Karpas-422 (cell line): ENCODE measurements around the gene MRPL37. TPM values are rescaled to one million over a fixed set of nuclear protein-coding genes. Genes with fewer than 3 reads are reported as not detected.

ENCODE experiments used
- DNase-seq: peaks from one replicate; pipeline ENCODE4 v3.0.0-alpha.2; 2015
- H2AFZ ChIP-seq: fragments of 200-600 bp; sonication (generic); 2 replicates; pipeline ENCODE4 v1.6.1; 2014; ENCODE audit warnings: antibody characterized with exemption, low read length, mixed read lengths
- H3K27ac ChIP-seq: fragments of 200-600 bp; sonication (generic); 2 replicates; pipeline ENCODE4 v1.5.1; 2014; ENCODE audit warnings: mild to moderate bottlenecking, low read length, moderate library complexity
- H3K27me3 ChIP-seq: fragments of 200-600 bp; sonication (generic); 2 replicates; pipeline ENCODE4 v1.6.1; 2014; ENCODE audit warnings: low read length, mixed read lengths
- H3K36me3 ChIP-seq: fragments of 200-600 bp; sonication (generic); 2 replicates; pipeline ENCODE4 v1.6.1; 2014; ENCODE audit warnings: low read length, mixed read lengths; ENCODE audit not compliant: insufficient read depth
- H3K4me1 ChIP-seq: fragments of 200-600 bp; sonication (generic); 2 replicates; pipeline ENCODE4 v1.6.1; 2014; ENCODE audit warnings: mild to moderate bottlenecking, low read length, mixed read lengths
- H3K4me2 ChIP-seq: fragments of 200-600 bp; sonication (generic); 2 replicates; pipeline ENCODE4 v1.6.1; 2014; ENCODE audit warnings: low read length, low read depth, mild to moderate bottlenecking; ENCODE audit not compliant: poor library complexity, severe bottlenecking
- H3K4me3 ChIP-seq: fragments of 200-600 bp; sonication (generic); 2 replicates; pipeline ENCODE4 v1.5.1; 2014; ENCODE audit warnings: mild to moderate bottlenecking, antibody characterized with exemption, low read length, mixed read lengths
- H3K79me2 ChIP-seq: fragments of 200-600 bp; sonication (generic); 2 replicates; pipeline ENCODE4 v1.6.1; 2014; ENCODE audit warnings: mild to moderate bottlenecking, low read length, mixed read lengths
- H3K9ac ChIP-seq: fragments of 200-600 bp; sonication (generic); 2 replicates; pipeline ENCODE4 v1.6.0; 2014; ENCODE audit warnings: low read length
- H3K9me2 ChIP-seq: fragments of 200-600 bp; sonication (generic), shearing (Covaris generic); replicated peaks from 2 replicates; pipeline ENCODE4 v1.6.0; 2014; ENCODE audit warnings: mild to moderate bottlenecking, low read length, moderate library complexity; ENCODE audit not compliant: insufficient read depth
- H3K9me3 ChIP-seq: fragments of 300-700, 200-600 bp; sonication (generic); 2 replicates; pipeline ENCODE4 v1.6.1; 2014; ENCODE audit warnings: low read length, mixed read lengths
- H4K20me1 ChIP-seq: fragments of 200-600 bp; sonication (generic); 2 replicates; pipeline ENCODE4 v1.6.1; 2014; ENCODE audit warnings: mild to moderate bottlenecking, antibody characterized with exemption, low read length, low read depth; ENCODE audit not compliant: insufficient read depth
- total RNA-seq: library from RNA; depleted of rRNA; stranded (reverse); fragments of >200 nt; shearing (Covaris generic); gene quantifications from 2 replicates; pipeline ENCODE4 v1.2.3, GENCODE V29; 2014; ENCODE audit warnings: low replicate concordance

The MRPL37 gene
- total RNA-seq, 1 experiment from 2014 or later = 80.1 TPM

DNA sequence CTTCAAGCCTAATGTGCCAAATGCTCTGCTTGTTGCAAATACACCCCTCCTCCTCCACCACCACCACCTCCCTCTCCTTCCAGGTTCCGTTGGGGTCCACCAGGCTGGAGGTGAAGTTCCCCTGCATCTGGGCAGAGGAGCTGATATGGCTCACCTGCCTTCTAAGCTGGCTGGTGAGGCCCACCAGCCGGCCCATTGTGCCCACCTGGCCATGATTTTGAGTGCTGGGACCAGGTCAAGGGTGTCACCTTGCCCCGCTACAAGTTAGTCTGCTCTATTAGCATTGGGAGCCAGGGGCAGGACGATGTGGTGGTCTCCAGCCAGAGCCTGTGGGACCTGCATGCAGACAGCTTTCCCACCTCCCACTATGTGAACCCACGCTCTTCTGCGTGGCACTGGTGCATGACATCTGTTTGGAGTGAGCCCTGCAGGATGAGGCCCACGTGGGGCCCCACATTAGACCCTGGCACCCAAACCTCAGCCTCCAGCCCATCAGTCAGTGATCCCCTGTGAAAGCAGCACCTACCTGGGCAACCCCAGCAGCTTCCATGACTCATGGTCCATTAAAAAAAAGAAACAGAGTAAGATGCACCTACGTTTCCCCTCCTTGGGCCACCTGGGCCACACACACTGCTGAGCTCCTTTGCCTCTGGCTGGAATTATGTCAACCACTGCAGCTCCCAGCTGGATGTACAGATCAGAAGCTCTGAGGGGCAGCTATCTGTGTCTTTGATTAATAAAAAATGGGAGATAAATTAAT is 31.6 kb upstream of the MRPL37 start:
- Histone ChIP-seq H3K27me3 (no peaks in the 10 kb centered on the region), H3K9me3 (no peaks in the 10 kb centered on the region), H3K4me3 (no peak overlapping the region), H3K4me1 (no peaks in the 10 kb centered on the region), H2AFZ (no peak overlapping the region), H3K79me2 (no peaks in the 10 kb centered on the region), H4K20me1 (no peaks in the 10 kb centered on the region), H3K9me2 (no peaks in the 10 kb centered on the region), H3K4me2 (no peak overlapping the region), H3K9ac (no peak overlapping the region), H3K36me3 (no peaks in the 10 kb centered on the region), H3K27ac (no peak overlapping the region)
- DNase-seq = no peak

DNA sequence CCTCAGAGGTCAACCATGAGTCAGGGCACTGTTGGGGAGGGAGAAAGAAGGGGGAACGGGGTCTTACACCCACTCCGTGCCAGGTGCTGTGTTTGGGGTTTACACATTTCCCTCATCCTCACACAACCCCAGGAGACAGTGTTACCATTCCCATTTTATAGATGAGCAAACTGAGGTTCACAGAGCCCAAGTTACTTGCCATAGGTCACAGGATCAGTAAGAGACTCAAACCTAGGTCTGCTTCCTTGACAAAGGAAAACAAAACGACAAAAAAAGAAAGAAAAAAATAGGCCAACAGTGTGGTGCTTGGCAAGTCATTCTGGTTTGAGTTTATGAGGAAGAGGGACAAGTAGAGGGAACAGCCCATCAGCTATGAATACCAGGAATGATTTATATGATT is 30.9 kb upstream of the MRPL37 start:
- Histone ChIP-seq H3K36me3 (no peaks in the 10 kb centered on the region), H3K9me3 (no peaks in the 10 kb centered on the region), H3K27ac (no peak overlapping the region), H2AFZ (no peak overlapping the region), H3K9ac (no peak overlapping the region), H3K4me1 (no peaks in the 10 kb centered on the region), H3K4me3 (no peak overlapping the region), H3K27me3 (no peaks in the 10 kb centered on the region), H3K79me2 (no peaks in the 10 kb centered on the region), H3K9me2 (no peaks in the 10 kb centered on the region), H4K20me1 (no peaks in the 10 kb centered on the region), H3K4me2 (no peak overlapping the region)
- no peak for DNase-seq

DNA sequence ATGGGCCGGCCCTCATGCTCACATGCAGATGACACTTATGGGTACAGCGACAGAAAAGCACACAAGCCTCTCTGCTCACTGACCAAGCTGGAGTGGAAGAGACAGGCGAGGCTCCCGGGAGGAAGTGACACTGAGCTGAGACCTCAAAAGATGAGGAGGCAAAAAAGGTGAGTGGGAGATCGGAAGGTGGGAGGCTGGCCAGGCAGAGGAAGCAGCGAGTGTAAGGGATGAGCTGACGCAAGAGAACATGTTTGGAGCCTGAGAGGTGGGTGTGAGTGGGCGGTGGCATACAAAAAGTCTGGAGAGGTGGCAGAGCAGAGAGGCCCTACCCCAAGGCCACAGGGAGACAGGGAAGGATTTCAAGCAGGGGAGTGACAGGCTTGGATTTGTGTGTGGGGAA is 29.0 kb upstream of the MRPL37 start:
- H4K20me1 ChIP-seq = no peaks in the 10 kb centered on the region
- H3K27me3 ChIP-seq = no peaks in the 10 kb centered on the region
- no peak overlapping the region for H3K4me2 ChIP-seq
- DNase-seq = no peak
- no peak overlapping the region for H3K27ac ChIP-seq
- no peak overlapping the region for H3K9ac ChIP-seq
- no peaks in the 10 kb centered on the region for H3K79me2 ChIP-seq
- H3K36me3 ChIP-seq = no peaks in the 10 kb centered on the region
- no peaks in the 10 kb centered on the region for H3K9me3 ChIP-seq
- no peak overlapping the region for H3K4me3 ChIP-seq
- no peaks in the 10 kb centered on the region for H3K9me2 ChIP-seq
- no peak overlapping the region for H2AFZ ChIP-seq
- H3K4me1 ChIP-seq = no peaks in the 10 kb centered on the region

DNA sequence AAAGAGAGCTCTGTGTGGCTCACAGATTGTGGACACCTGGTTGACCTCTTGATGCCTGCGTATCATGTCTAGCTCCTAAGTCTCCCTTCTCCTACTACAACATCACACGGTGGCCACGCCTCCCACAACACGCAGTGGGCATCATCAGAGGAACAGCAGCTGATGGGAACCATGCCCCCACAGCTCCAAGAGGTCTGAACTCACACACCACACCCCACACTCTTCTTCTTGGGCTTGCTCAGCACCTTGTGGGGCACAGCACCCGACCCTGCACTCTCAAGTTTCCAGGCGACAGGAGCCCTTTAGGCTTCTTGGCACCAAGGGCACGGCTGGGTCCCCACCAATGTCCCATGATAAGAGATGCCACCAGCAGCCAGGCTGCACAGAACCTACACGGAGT is 28.4 kb upstream of the MRPL37 start:
- no peak overlapping the region for H3K27ac ChIP-seq
- no peaks in the 10 kb centered on the region for H3K4me1 ChIP-seq

DNA sequence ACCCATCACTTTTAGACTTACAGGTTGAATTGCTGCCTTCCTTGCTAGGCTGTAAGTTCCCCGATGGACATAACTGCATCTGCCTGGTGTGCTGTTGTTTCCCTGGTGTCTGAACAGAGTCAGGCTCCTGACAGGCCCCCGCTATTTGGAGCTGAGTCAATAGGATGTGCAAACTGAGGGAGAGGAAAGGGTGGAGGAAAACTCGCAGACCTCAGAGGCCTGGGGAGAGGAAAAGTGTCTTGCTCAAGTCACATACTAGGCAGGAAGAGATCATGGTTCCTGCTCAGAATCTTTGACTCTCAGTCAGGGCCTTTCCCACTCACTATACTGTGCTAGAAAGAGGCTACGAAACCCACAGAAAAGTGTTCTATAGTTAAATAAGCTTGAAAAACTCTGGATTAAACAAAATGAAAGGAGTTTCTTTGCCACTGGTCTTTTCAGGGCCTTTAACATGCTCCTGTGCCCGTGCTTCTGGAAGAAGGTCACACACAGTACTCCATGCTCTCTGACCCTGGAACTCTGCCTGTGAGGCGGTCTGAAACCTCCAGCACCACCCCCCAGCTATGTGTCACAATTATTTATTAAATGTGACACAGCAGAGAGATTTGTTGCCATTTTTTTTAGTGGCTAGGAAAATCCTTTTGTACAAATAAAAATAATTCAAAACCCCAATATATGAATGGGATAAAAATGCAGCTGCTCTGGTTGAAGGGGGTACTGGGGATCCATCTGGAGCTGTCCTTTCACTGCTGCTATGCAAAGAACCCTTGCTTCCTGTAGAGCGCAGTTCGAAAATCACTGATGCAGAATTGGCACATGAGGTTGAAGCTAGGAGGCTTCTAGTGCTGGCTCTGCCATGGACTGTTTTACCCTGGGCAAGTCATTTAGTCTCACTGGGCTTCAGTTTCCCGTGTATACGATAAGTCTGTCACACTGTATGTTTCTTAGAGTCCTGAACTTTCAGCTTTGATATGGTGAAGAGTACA is 27.1 kb upstream of the MRPL37 start:
- no peak overlapping the region for H3K27ac ChIP-seq
- H3K9ac ChIP-seq = no peak overlapping the region
- no peaks in the 10 kb centered on the region for H3K4me1 ChIP-seq
- no peak overlapping the region for H3K4me2 ChIP-seq
- no peak overlapping the region for H3K4me3 ChIP-seq
- no peak overlapping the region for H2AFZ ChIP-seq
- DNase-seq = no peak
- no peaks in the 10 kb centered on the region for H3K9me2 ChIP-seq
- no peaks in the 10 kb centered on the region for H3K79me2 ChIP-seq
- H4K20me1 ChIP-seq = no peaks in the 10 kb centered on the region
- H3K36me3 ChIP-seq = no peaks in the 10 kb centered on the region
- H3K27me3 ChIP-seq = no peaks in the 10 kb centered on the region
- no peaks in the 10 kb centered on the region for H3K9me3 ChIP-seq

More for the DNA sequence above, 28.4 kb upstream of the MRPL37 start:
- no peaks in the 10 kb centered on the region for H4K20me1 ChIP-seq
- no peaks in the 10 kb centered on the region for H3K9me3 ChIP-seq
- no peak for DNase-seq
- H3K9me2 ChIP-seq = no peaks in the 10 kb centered on the region
- no peaks in the 10 kb centered on the region for H3K27me3 ChIP-seq
- H3K4me3 ChIP-seq = no peak overlapping the region
- no peaks in the 10 kb centered on the region for H3K79me2 ChIP-seq
- no peak overlapping the region for H3K9ac ChIP-seq
- H2AFZ ChIP-seq = no peak overlapping the region
- H3K4me2 ChIP-seq = no peak overlapping the region
- H3K36me3 ChIP-seq = no peaks in the 10 kb centered on the region

DNA sequence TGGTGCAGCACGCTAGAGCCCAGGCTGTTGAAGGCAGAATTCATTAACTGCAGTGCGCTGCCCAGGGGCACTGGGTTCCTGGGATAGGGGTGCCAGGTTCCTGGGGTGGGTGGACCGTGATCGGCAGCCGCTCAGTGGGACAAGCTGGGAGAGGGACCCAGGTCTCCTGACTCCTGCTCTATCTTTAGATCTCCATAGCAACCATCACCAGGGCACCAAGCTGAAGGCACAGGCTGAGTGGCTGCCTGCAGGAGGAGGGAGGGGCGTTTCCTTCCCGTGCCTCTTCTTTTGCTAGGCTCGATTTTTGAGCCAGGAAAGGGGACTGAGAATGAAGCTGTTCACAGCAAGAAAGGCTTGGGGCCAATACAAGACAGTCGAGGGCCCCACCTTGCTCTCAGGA is 26.3 kb upstream of the MRPL37 start:
- Histone ChIP-seq H3K9me3 (no peaks in the 10 kb centered on the region), H3K4me1 (no peaks in the 10 kb centered on the region), H3K4me2 (no peak overlapping the region), H4K20me1 (no peaks in the 10 kb centered on the region), H3K9ac (no peak overlapping the region), H3K79me2 (no peaks in the 10 kb centered on the region), H3K27ac (no peak overlapping the region), H3K4me3 (no peak overlapping the region), H3K9me2 (no peaks in the 10 kb centered on the region), H3K27me3 (no peaks in the 10 kb centered on the region), H3K36me3 (no peaks in the 10 kb centered on the region), H2AFZ (no peak overlapping the region)
- no peak for DNase-seq

DNA sequence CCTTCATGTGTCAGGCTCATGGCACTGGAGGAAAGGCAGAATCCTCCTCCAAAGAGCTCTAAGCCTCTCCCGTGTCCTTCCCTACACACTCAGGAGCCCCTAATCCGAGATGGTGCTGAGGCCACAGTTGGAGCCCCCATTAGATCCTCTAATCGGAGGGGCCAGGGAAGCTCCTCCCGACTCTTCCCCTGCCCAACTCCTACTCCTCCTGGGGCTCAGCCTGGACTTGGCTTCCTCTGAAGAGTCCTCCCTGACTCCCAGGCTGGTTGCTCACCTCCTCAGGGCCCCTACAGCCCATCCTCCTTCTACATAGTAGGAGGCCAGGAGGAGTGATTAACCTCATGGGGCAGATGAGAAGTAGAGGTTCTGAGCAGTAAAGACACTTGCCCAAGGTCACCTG is 25.9 kb upstream of the MRPL37 start:
- Histone ChIP-seq H3K9me3 (no peaks in the 10 kb centered on the region), H3K9me2 (no peaks in the 10 kb centered on the region), H3K27ac (no peak overlapping the region), H3K4me1 (no peaks in the 10 kb centered on the region), H3K36me3 (no peaks in the 10 kb centered on the region), H3K27me3 (no peaks in the 10 kb centered on the region), H2AFZ (no peak overlapping the region), H3K4me3 (no peak overlapping the region), H3K79me2 (no peaks in the 10 kb centered on the region), H3K4me2 (no peak overlapping the region), H3K9ac (no peak overlapping the region), H4K20me1 (no peaks in the 10 kb centered on the region)
- no peak for DNase-seq

DNA sequence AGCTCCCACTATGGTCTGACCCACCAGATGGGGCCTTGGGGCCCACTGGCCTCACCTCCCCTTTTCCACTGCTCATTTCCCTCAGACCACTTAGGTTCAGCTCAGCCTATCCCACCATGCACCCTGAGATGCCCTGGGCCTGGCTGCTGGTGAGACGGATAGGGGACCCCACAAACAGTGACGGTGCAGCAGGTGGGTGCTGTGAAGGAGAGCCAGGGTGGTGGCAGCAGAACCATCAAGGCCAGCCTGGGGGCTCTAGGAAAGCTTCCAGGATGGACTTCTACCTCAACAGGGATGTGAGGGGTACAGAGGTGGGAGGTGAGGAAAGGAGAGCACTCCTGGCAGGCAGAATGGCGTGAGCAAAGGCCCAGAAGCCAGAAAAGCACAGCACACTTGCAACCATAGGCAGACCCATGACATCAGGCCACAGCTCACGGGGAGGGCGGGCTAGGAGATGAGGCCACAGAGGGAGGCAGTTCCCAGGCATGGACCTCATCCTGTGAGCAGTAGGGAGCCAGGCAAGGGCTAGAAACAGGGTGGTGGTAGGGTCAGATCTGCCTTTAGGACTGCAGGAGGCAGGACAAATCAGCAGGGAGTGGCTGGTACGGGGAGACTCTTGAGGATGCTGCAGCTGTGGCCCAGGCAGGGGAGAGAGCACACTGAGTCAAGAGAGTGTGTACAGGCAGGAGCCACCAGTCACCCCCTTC is 23.2 kb upstream of the MRPL37 start:
- H3K79me2 ChIP-seq = no peaks in the 10 kb centered on the region
- H3K9me2 ChIP-seq = no peaks in the 10 kb centered on the region
- H3K9me3 ChIP-seq = no peaks in the 10 kb centered on the region
- peaks cover 10% of the 10 kb centered on the region for H3K4me1 ChIP-seq
- no peak overlapping the region for H2AFZ ChIP-seq
- DNase-seq = no peak
- no peak overlapping the region for H3K4me2 ChIP-seq
- no peaks in the 10 kb centered on the region for H3K27me3 ChIP-seq
- no peak overlapping the region for H3K9ac ChIP-seq
- no peaks in the 10 kb centered on the region for H3K36me3 ChIP-seq
- no peak overlapping the region for H3K27ac ChIP-seq
- no peak overlapping the region for H3K4me3 ChIP-seq
- no peaks in the 10 kb centered on the region for H4K20me1 ChIP-seq
